Stimulated activated CD4-positive, alpha-beta T cell treated with anti-CD3 and anti-CD28 coated beads, Interleukin-1b, Interleukin-23, amount 100 ng/mL, for 1 hour (primary cell): Measurements from ENCODE around the gene KCNMB2.
"Not testable (repeated sequence)": the region's sequence is repeated elsewhere in the genome, so short reads cannot be mapped to it uniquely, and the experiment has no call there.

Experiments used
- DNase-seq, 2 donors: peaks; one replicate each; pipeline ENCODE4 v3.0.0-alpha.2; 2020; ENCODE audit warnings: low read depth in 2 of 2

KCNMB2 gene

GRCh38 chr3:178808748-178809147 lies 272.5 kb downstream of the KCNMB2 start:
- no peak for DNase-seq

GRCh38 chr3:178810181-178810580 lies 273.9 kb downstream of the KCNMB2 start:
- DNase-seq: no peak

DNA sequence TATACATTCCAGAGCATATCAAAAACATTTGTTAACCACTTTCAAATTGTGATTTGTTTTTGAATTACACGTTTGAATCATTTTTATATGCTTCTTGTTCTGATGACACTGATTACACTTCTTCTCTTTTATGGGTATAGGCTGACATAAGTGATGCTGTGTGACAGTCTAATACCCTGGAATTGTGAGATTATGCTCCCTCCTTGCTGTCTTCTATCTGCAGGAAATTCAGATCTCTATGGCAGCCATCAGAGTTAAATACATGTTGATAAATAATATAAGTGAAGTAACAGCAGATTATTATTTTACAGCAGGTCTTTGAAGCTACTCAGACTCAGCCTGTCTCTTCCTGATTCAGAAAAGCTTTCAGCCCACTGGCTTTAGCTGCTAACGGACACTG lies 286.5 kb downstream of the KCNMB2 start:
- no peak for DNase-seq

DNA sequence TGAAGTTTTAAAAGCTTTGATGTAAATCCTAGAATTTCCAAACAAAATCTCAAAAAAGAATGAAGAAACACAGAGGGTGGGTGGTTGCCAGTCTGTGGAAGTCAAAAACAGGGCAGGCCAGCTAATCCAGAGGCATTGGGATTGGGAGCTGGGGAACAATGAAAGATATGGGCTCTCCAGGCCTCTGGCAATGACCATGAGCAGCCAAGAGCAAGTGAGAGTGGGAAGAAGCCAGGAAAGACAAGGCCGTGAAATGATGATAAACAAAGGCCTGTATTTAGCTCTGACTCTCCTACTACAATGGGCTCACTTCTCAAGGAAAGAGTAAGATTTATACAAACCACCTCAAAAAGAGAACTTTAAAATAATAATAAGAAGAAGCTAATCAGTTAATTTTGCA lies 286.9 kb downstream of the KCNMB2 start:
- no peak for DNase-seq

DNA sequence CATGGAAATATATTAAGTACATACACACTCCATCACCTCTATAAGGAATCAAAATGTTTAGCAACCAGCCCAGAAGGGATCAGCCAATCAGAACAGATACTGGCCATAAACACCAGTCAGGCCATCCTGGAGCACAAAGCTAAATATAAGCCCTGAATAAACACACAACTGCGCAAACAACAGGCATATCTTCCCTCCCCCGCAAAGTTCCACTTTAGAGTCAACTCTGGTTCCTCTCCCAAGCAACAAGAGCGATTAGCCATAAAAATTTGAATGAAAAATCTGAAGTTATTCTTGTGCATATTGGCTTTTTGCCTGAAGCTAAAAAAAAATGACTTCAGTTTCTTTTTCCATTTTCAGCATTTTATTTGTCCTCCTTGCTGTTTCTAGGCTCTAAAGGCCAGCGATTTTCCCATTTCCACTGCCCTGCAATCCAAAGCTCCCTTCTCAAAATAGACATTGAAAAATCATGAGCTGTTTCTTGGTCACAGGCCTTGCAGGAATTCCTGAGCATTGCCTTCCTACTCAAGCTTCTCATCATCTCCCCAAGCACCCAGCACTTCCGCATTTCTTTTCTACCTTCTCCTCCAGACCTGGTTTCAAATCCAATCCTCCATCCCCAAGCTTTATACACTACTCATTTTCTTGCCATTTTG lies 287.5 kb downstream of the KCNMB2 start:
- DNase-seq: no peak

DNA sequence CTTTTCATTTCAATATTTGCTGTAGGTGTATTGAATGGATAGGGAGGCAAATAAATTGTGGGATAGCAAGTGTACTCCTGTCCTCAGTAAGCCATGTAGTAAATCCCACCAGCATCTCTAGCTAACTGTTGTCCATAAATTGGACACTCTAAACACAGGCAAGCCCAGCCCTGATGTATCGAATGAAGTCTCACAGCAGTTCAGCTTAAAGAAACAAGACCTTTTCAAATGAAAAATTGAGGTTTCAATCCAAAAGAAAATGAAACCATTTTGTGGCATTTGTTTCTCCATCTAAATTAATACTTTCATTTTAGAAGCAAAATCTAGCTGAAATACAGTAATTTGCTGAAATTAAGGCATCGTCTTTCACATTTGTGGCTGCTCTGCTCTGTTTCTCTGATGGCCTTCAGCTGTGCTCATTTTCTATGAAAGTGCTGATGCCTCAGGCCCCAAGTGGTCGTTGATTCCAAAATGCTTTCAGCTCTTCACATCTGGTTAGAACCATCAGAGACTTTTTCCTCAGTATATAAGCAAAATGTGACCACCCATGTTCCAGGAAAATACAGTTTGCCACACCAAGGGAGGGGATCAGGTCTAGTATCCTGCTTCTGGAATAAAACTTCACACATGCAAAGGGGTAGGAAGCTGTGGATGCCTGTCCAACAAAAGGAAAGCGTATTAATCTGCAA lies 290.3 kb downstream of the KCNMB2 start:
- no peak for DNase-seq

DNA sequence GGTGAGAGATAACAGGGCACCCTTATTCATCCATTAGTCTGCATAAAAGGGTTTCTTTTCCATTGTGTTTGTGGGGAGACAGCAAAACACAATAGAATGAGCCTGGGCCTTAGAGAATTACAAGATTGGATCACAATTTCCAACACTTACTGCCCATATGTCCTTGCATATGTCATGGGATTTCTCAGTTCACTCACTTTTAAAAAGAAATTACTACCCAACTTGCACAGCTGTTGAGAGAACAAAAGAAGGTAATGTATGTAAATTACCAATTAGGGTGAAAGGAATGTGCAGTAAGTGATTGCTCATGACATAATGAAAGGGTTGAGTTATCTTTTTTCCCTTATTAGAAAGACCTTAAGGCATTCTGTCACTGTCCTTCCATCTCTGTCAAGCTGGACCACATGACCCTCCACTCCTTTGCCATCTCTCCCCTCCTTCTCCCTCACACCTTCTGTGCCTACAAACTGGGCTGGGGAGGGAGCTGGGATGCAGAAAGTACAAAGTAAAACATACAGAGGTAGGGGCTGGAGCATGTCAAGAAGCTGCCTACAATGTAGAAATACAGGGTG lies 291.1 kb downstream of the KCNMB2 start:
- DNase-seq: no peak

DNA sequence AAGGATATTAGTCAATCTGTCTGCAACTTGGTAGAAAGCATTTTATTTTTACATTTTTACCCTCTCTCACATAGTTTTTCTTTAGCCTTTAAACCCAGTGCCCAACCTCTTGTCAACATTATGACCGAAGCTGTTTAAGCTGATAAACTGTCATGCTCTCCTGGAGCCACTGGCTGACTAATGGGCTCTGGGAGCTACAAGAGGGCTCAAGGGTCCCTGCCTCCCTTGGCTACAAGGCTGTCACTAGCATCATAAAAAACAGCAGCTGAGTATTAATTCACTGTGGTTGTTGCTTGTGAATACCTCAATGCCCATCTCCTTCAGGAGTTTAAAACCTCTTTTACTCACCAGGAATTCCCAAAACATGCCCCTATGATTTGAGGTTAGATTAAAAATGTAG lies 297.5 kb downstream of the KCNMB2 start:
- no peak for DNase-seq

- DNase-seq: no peak
Measured at GRCh38 chr3:178835033-178835432, 298.8 kb downstream of the KCNMB2 start.

DNA sequence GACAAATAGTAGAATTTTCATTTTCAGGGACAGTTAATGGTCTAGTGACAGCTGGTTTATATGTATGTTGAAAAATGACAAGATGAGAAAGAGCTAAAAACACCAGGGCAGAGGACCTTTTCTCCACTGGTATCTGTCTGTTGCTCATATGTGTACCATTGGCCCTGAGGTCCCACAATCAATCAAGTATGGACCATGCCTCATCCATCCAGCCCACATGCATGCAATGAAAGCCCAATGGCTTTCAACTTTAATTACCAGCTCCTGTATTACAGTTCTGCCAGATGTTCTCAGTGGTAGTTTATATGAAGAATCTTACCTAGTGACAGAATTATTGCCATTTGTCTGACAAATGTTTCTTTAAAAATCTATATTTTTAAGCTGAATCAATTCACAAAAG lies 301.3 kb downstream of the KCNMB2 start:
- DNase-seq: no peak

- DNase-seq: no peak
Measured at GRCh38 chr3:178840586-178840985, 304.4 kb downstream of the KCNMB2 start.

GRCh38 chr3:178841011-178841410 lies 304.8 kb downstream of the KCNMB2 start:
- no peak for DNase-seq

- DNase-seq: no peak
Measured at GRCh38 chr3:178844916-178845315, 308.7 kb downstream of the KCNMB2 start.

DNA sequence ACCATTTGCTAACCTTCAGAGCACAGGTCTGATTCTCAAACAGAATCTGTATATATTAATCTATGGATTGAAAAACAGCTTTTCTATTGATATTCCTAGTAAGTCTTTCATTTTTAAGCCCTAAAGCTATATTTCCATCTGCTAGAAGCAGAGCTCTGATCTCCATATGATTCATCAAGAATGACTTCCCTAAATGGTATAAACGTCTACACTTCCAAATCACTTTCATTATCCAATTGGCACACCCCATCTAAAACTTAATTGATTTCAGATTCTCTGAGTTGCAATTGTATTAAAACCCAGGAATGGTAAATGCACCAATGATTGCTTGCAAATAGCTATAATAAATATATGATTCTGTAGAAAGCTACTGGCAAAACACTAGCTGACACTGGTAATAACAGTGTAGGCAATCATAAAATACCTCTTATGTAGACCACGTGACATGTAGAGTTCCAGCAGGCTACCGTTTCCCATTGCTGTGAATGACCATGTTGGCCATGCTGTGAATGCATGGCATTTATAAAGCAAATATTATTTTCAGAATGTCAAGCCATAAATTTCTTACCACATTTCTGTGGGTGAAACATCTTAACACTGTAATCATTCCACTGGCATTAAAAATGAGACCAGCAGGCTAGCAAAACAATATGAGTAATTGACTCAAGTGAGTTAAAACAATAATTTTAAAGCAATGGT lies 309.3 kb downstream of the KCNMB2 start:
- no peak for DNase-seq

- no peak for DNase-seq
Measured at GRCh38 chr3:178847190-178847589, 311.0 kb downstream of the KCNMB2 start.

GRCh38 chr3:178849199-178849910 lies 313.1 kb downstream of the KCNMB2 start:
- DNase-seq: no peak

DNA sequence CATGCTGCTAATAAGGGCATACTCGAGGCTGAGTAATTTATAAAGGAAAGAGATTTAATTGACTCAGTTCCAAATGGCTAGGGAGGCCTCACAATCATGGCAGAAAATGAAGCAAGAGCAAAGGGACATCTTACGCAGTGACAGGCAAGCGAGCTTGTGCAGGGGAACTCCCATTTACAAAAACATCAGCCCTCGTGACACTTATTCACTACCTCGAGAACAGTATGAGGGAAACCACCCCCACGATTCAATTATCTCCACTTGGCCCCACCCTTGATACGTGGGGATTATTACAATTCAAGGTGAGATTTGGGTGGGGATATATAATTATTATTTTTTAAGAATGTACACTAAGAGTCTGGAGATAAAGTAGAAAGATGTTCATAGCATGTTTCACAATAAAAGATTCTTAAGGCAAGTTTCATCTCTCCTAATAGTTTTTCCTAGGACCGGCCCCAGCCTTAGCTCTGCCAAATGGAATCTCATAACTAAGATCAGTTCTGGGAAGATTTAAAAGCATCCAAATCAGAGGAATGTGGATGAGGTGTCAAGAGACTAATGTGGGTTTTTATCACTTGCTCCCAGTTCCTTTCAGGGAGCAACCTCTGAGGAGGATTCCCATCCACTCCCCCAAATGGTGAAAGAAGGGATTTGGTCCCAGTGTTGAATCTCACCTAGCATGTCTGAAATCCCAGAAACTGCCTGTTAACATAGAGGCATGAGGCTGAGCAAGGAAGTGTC lies 314.4 kb downstream of the KCNMB2 start:
- no peak for DNase-seq

GRCh38 chr3:178851564-178851963 lies 315.3 kb downstream of the KCNMB2 start:
- DNase-seq: no peak

DNA sequence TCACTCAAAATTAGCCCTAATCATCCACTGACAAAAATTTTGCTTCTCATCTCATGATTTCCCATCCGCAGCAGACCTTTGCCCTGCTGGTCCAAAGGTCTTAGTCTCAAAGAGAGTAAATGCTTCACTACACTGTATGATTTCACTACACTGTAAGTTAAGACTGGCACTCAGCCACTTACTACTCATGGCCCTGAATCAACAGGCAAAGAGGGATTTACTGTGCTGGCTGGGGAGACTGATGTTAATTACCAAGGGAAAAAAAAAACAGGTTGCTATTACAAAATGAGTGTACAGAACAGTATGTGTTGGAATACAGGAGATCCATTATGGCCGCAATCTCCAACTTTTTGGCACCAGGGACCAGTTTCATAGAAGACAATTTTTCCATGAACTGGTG lies 320.6 kb downstream of the KCNMB2 start:
- no peak for DNase-seq

DNA sequence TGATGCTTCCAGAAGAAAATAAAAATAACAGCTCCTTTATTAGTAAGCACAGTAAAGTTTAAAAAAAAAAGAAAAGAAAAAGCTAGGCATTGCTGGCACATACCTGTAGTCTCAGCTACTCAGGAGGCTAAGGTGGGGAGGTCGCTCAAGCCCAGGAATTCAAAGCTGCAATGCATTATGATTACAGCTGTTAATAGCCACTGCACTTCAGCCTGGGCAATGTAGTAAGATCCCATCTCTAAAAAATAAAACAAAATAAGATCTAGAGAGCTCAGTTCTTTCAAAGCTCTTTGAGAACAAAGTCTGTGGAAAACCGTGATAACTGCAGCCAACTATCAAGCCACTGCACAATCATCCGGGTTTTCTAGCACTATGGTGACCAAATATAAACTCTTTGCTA lies 323.1 kb downstream of the KCNMB2 start:
- DNase-seq: no peak

DNA sequence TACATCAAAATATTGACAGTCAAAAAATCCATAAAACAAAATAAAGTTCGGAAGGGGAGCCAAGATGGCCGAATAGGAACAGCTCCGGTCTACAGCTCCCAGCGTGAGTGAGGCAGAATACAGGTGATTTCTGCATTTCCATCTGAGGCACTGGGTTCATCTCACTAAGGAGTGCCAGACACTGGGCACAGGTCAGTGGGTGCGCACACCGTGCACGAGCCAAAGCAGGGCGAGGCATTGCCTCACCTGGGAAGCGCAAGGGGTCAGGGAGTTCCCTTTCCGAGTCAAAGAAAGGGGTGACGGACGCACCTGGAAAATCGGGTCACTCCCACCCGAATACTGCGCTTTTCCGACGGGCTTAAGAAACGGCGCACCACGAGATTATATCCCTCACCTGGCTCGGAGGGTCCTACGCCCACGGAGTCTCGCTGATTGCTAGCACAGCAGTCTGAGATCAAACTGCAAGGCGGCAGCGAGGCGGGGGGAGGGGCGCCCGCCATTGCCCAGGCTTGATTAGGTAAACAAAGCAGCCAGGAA lies 323.7 kb downstream of the KCNMB2 start:
- not testable (repeated sequence) for DNase-seq
